ENCODE results near the gene FBXL5. TPM values are rescaled to one million over a fixed set of nuclear protein-coding genes. Genes with fewer than 3 reads are reported as not detected.

Gene FBXL5
- total and polyA plus RNA-seq, 9 of the 15 experiments (the other 6 are each of a cell fraction or from before 2014, with no cell fraction given): 6.0 to 35.2 (median 22.1) TPM

GRCh38 chr4:15681372-15682241 lies 26.4 kb upstream of the FBXL5 start, which contains the start of gene FAM200B (continued):
- no peak for TF ChIP-seq NFATC3 (IDR thresholded peaks at IDR 0.05)
- TF ChIP-seq KHSRP (IDR thresholded peaks at IDR 0.05): no peak
- TF ChIP-seq XRCC4 (IDR thresholded peaks at IDR 0.05; ENCODE audit: extremely low read depth, insufficient read depth, insufficient read length): no peak
- peak; percentile 85 for TF ChIP-seq KDM5B (IDR thresholded peaks at IDR 0.05; ENCODE audit: insufficient replicate concordance, low read depth, low read length)
- no peak for TF ChIP-seq SIX5 (IDR thresholded peaks at IDR 0.05; ENCODE audit: borderline replicate concordance in 1 of 2, insufficient read depth in 1 of 2, low read depth in 1 of 2, low read length in 2 of 2)
- TF ChIP-seq ETV1 (tag; conservative IDR thresholded peaks at IDR 0.05; ENCODE audit: low read depth): peak; percentile 86
- peak; percentile 90 for TF ChIP-seq ETV5 (CRISPR knock-in tag; IDR thresholded peaks at IDR 0.05; ENCODE audit: low read depth)
- TF ChIP-seq ZNF431 (CRISPR knock-in tag; IDR thresholded peaks at IDR 0.05): no peak
- TF ChIP-seq, protein P1, sequence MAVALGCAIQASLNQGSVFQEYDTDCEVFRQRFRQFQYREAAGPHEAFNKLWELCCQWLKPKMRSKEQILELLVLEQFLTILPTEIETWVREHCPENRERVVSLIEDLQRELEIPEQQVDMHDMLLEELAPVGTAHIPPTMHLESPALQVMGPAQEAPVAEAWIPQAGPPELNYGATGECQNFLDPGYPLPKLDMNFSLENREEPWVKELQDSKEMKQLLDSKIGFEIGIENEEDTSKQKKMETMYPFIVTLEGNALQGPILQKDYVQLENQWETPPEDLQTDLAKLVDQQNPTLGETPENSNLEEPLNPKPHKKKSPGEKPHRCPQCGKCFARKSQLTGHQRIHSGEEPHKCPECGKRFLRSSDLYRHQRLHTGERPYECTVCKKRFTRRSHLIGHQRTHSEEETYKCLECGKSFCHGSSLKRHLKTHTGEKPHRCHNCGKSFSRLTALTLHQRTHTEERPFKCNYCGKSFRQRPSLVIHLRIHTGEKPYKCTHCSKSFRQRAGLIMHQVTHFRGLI (CRISPR knock-in tag; IDR thresholded peaks at IDR 0.05): no peak
- TF ChIP-seq ZNF253 (CRISPR knock-in tag; conservative IDR thresholded peaks at IDR 0.05): no peak
- no peak for TF ChIP-seq EWSR1 (IDR thresholded peaks at IDR 0.05; ENCODE audit: borderline replicate concordance, low read depth, partially characterized antibody)
- TF ChIP-seq MECOM (CRISPR knock-in tag; IDR thresholded peaks at IDR 0.05): no peak
- no peak for TF ChIP-seq ERF (CRISPR knock-in tag; IDR thresholded peaks at IDR 0.05)
- TF ChIP-seq RBM34 (IDR thresholded peaks at IDR 0.05; ENCODE audit: borderline replicate concordance, insufficient read depth, low read length): no peak
- peak; percentile 41 for TF ChIP-seq BRD9 (IDR thresholded peaks at IDR 0.05; ENCODE audit: low read depth, partially characterized antibody)
- TF ChIP-seq FOS (IDR thresholded peaks at IDR 0.05; ENCODE audit: extremely low read depth, insufficient read length): no peak
- TF ChIP-seq, protein P2, sequence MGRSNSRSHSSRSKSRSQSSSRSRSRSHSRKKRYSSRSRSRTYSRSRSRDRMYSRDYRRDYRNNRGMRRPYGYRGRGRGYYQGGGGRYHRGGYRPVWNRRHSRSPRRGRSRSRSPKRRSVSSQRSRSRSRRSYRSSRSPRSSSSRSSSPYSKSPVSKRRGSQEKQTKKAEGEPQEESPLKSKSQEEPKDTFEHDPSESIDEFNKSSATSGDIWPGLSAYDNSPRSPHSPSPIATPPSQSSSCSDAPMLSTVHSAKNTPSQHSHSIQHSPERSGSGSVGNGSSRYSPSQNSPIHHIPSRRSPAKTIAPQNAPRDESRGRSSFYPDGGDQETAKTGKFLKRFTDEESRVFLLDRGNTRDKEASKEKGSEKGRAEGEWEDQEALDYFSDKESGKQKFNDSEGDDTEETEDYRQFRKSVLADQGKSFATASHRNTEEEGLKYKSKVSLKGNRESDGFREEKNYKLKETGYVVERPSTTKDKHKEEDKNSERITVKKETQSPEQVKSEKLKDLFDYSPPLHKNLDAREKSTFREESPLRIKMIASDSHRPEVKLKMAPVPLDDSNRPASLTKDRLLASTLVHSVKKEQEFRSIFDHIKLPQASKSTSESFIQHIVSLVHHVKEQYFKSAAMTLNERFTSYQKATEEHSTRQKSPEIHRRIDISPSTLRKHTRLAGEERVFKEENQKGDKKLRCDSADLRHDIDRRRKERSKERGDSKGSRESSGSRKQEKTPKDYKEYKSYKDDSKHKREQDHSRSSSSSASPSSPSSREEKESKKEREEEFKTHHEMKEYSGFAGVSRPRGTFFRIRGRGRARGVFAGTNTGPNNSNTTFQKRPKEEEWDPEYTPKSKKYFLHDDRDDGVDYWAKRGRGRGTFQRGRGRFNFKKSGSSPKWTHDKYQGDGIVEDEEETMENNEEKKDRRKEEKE (IDR thresholded peaks at IDR 0.05; ENCODE audit: borderline replicate concordance in 1 of 2, control insufficient read depth in 1 of 2, low read depth in 2 of 2, low read length in 1 of 2): no peak
- TF ChIP-seq MXI1 (IDR thresholded peaks at IDR 0.05; ENCODE audit: low read depth, low read length): peak; percentile 79; the same call in 1 of the 2 replicates
- no peak for TF ChIP-seq ZNF232 (CRISPR knock-in tag; IDR thresholded peaks at IDR 0.05)
- no peak for TF ChIP-seq RBM15 (IDR thresholded peaks at IDR 0.05; ENCODE audit: insufficient read depth, low read length)
- no peak for TF ChIP-seq KLF10 (CRISPR knock-in tag; IDR thresholded peaks at IDR 0.05)
- TF ChIP-seq HDAC1 (IDR thresholded peaks at IDR 0.05): peak; percentile 15 to 92; a peak in 3 of 4 replicates
- no peak for TF ChIP-seq CHD4 (IDR thresholded peaks at IDR 0.05; ENCODE audit: insufficient read depth, insufficient replicate concordance, low read depth, low read length, poor library complexity, severe bottlenecking)
